22Rv1 (cell line): ENCODE measurements around the gene TRIM59.

Source experiments
- CTCF ChIP-seq: fragments of 450-650 bp; IDR thresholded peaks from 2 replicates; pipeline ENCODE4 v1.5.1; 2017; ENCODE audit warnings: mild to moderate bottlenecking
- ZFX ChIP-seq: fragments of 450-650 bp; IDR thresholded peaks from 2 replicates; pipeline ENCODE4 v1.6.1; 2017; ENCODE audit warnings: antibody characterized with exemption, borderline replicate concordance

GRCh38 chr3:160435747-160436146 lies 13.8 kb downstream of the TRIM59 start:
- TF ChIP-seq CTCF (no peak), ZFX (no peak)
